Neuronal stem cell (in vitro differentiated cells): ENCODE results near the gene ACSF2.

ENCODE experiments used
- DNase-seq: peaks from one replicate; pipeline ENCODE4 v3.0.0-alpha.2; 2013; ENCODE audit warnings: low spot score
- H2AFZ ChIP-seq: one replicate; pipeline ENCODE4 v1.6.1; 2013; ENCODE audit warnings: mild to moderate bottlenecking, low read length, inconsistent platforms
- H2AK5ac ChIP-seq: 2 replicates; pipeline ENCODE4 v1.6.1; 2013; ENCODE audit warnings: low read depth, mild to moderate bottlenecking, inconsistent platforms, low read length, moderate library complexity, mixed read lengths
- H2BK120ac ChIP-seq: 2 replicates; pipeline ENCODE4 v1.6.1; 2013; ENCODE audit warnings: low read depth, mild to moderate bottlenecking, inconsistent platforms, low read length, moderate library complexity, mixed read lengths
- H2BK12ac ChIP-seq: one replicate; pipeline ENCODE4 v1.6.1; 2013; ENCODE audit warnings: low read length, inconsistent platforms
- H2BK15ac ChIP-seq: 2 replicates; pipeline ENCODE4 v1.6.1; 2013; ENCODE audit warnings: mild to moderate bottlenecking, low read length, inconsistent platforms, mixed read lengths
- H2BK5ac ChIP-seq: one replicate; pipeline ENCODE4 v1.6.1; 2013; ENCODE audit warnings: inconsistent platforms, mild to moderate bottlenecking, low read length, moderate library complexity
- H3K14ac ChIP-seq: one replicate; pipeline ENCODE4 v1.6.1; 2013; ENCODE audit warnings: low read length, inconsistent platforms
- H3K18ac ChIP-seq: 2 replicates; pipeline ENCODE4 v1.6.1; 2013; ENCODE audit warnings: low read length, inconsistent platforms
- H3K23ac ChIP-seq: 2 replicates; pipeline ENCODE4 v1.6.1; 2013; ENCODE audit warnings: low read depth, mild to moderate bottlenecking, mixed read lengths, low read length, inconsistent platforms; ENCODE audit not compliant: poor library complexity
- H3K27ac ChIP-seq: replicated peaks from 3 replicates; pipeline ENCODE4 v1.5.1; 2013; ENCODE audit warnings: low read length, inconsistent platforms
- H3K27me3 ChIP-seq, 3 experiments: 2 replicates each; pipeline ENCODE4 v1.6.1; 2013; ENCODE audit warnings: low read length in 3 of 3, mild to moderate bottlenecking in 2 of 3, inconsistent platforms in 1 of 3, low read depth in 1 of 3, mixed read lengths in 1 of 3, moderate library complexity in 1 of 3; ENCODE audit not compliant: control insufficient read depth in 3 of 3, insufficient read depth in 3 of 3
- H3K36me3 ChIP-seq, 2 donors: replicated peaks in 1 of 2; 2 replicates each; pipeline ENCODE4 v1.6.1; 2013; ENCODE audit warnings: low read length in 2 of 2; ENCODE audit not compliant: control insufficient read depth in 2 of 2, insufficient read depth in 2 of 2
- H3K4ac ChIP-seq: 2 replicates; pipeline ENCODE4 v1.6.1; 2013; ENCODE audit warnings: inconsistent platforms, mild to moderate bottlenecking, low read length, moderate library complexity
- H3K4me1 ChIP-seq, 2 donors: 1 replicate in 1 of 2; 2 replicates in 1 of 2; pipeline ENCODE4 v1.6.1; 2013; ENCODE audit warnings: low read length in 2 of 2, low read depth in 1 of 2; ENCODE audit not compliant: control insufficient read depth in 2 of 2, insufficient read depth in 1 of 2
- H3K4me2 ChIP-seq: one replicate; pipeline ENCODE4 v1.6.1; 2013; ENCODE audit warnings: mild to moderate bottlenecking, low read length, inconsistent platforms; ENCODE audit not compliant: insufficient read depth, poor library complexity, severe bottlenecking
- H3K4me3 ChIP-seq, 2 donors: 2 replicates each; pipeline ENCODE4 v1.5.1; 2013; ENCODE audit warnings: low read length in 2 of 2, mild to moderate bottlenecking in 2 of 2, inconsistent platforms in 1 of 2, moderate library complexity in 1 of 2
- H3K79me1 ChIP-seq: one replicate; pipeline ENCODE4 v1.6.1; 2013; ENCODE audit warnings: low read depth, mild to moderate bottlenecking, inconsistent platforms, low read length, moderate library complexity
- H3K9ac ChIP-seq: one replicate; pipeline ENCODE4 v1.6.1; 2013; ENCODE audit warnings: mild to moderate bottlenecking, low read depth, low read length, inconsistent platforms; ENCODE audit not compliant: poor library complexity
- H3K9me3 ChIP-seq, 2 donors: replicated peaks in 1 of 2; 2 replicates each; pipeline versions ENCODE3 to v1.6.1; 2013; ENCODE audit warnings: low read length in 2 of 2, mild to moderate bottlenecking in 2 of 2, inconsistent platforms in 1 of 2, low read depth in 1 of 2, mixed read lengths in 1 of 2, moderate library complexity in 1 of 2; ENCODE audit not compliant: control insufficient read depth in 2 of 2, insufficient read depth in 1 of 2
- H4K8ac ChIP-seq: one replicate; pipeline ENCODE4 v1.6.1; 2013; ENCODE audit warnings: low read depth, mild to moderate bottlenecking, inconsistent platforms, low read length, moderate library complexity
- H4K91ac ChIP-seq: one replicate; pipeline ENCODE4 v1.6.1; 2013; ENCODE audit warnings: low read length, low read depth, mild to moderate bottlenecking, inconsistent platforms; ENCODE audit not compliant: poor library complexity
- WGBS, 2 donors: extraction: QIAGEN DNeasy Blood & Tissue Kit; methylation state at CpG; one replicate each; pipeline ENCODE4 v1.1.7; 2013; ENCODE audit warnings: missing lambda C conversion rate in 2 of 2, mixed read lengths in 1 of 2; ENCODE audit not compliant: insufficient read length in 2 of 2, insufficient replicate concordance in 1 of 2; ENCODE audit errors: extremely low coverage in 2 of 2; 5-methylcytosine and 5-hydroxymethylcytosine counted together

The ACSF2 gene

GRCh38 chr17:50381260-50381815 lies 44.7 kb upstream of the ACSF2 start:
- no peak overlapping the region for H2BK5ac ChIP-seq
- H3K36me3 ChIP-seq: peaks cover 51 to 95% of the 10 kb centered on the region in 2 donors
- no peak overlapping the region for H2AK5ac ChIP-seq

GRCh38 chr17:50381920-50382319 lies 44.1 kb upstream of the ACSF2 start:
- H3K27ac ChIP-seq: no peak overlapping the region
- no peak overlapping the region for H3K23ac ChIP-seq
- no peak overlapping the region for H3K14ac ChIP-seq
- H3K79me1 ChIP-seq: no peaks in the 10 kb centered on the region
- no peak overlapping the region for H4K91ac ChIP-seq
- H3K18ac ChIP-seq: no peak overlapping the region
- H2BK12ac ChIP-seq: no peak overlapping the region
- no peak for DNase-seq
- H4K8ac ChIP-seq: no peak overlapping the region
- whole genome bisulfite sequencing, 2 donors: no CpG with 5 or more reads among the region's 3 CpGs
- H2BK120ac ChIP-seq: no peak overlapping the region
- H3K9ac ChIP-seq: no peak overlapping the region
- H3K4ac ChIP-seq: no peak overlapping the region
- H3K9me3 ChIP-seq: no peaks in the 10 kb centered on the region
- H2AK5ac ChIP-seq: no peak overlapping the region
- H3K4me3 ChIP-seq: no peak overlapping the region
- H2BK15ac ChIP-seq: no peak overlapping the region
- peaks cover 53 to 96% of the 10 kb centered on the region in 2 donors for H3K36me3 ChIP-seq
- H3K4me2 ChIP-seq: no peak overlapping the region
- no peak overlapping the region for H2AFZ ChIP-seq
- H2BK5ac ChIP-seq: no peak overlapping the region
- no peaks in the 10 kb centered on the region for H3K27me3 ChIP-seq
- no peaks in the 10 kb centered on the region for H3K4me1 ChIP-seq

More at GRCh38 chr17:50381260-50381815, 44.7 kb upstream of the ACSF2 start:
- no peak overlapping the region for H3K4me3 ChIP-seq
- DNase-seq: no peak
- H3K23ac ChIP-seq: no peak overlapping the region
- no peak overlapping the region for H3K9ac ChIP-seq
- no peak overlapping the region for H2BK12ac ChIP-seq
- no peaks in the 10 kb centered on the region for H3K27me3 ChIP-seq
- H4K91ac ChIP-seq: no peak overlapping the region
- no peak overlapping the region for H4K8ac ChIP-seq
- no peak overlapping the region for H2AFZ ChIP-seq
- H3K4ac ChIP-seq: no peak overlapping the region
- H3K9me3 ChIP-seq: no peaks in the 10 kb centered on the region
- no peak overlapping the region for H3K14ac ChIP-seq
- no peaks in the 10 kb centered on the region for H3K4me1 ChIP-seq
- WGBS, 2 donors: no CpG with 5 or more reads among the region's 7 CpGs
- H3K18ac ChIP-seq: no peak overlapping the region
- H3K79me1 ChIP-seq: no peaks in the 10 kb centered on the region
- H2BK15ac ChIP-seq: no peak overlapping the region
- no peak overlapping the region for H3K4me2 ChIP-seq
- no peak overlapping the region for H3K27ac ChIP-seq
- H2BK120ac ChIP-seq: no peak overlapping the region

GRCh38 chr17:50382931-50383330 lies 43.1 kb upstream of the ACSF2 start:
- Histone ChIP-seq H3K18ac (no peak overlapping the region), H3K9ac (no peak overlapping the region), H3K23ac (no peak overlapping the region), H3K36me3 (peaks cover 60 to 98% of the 10 kb centered on the region in 2 donors), H2BK15ac (no peak overlapping the region), H3K4me3 (no peak overlapping the region), H3K4me1 (no peaks in the 10 kb centered on the region), H3K14ac (no peak overlapping the region), H2BK12ac (no peak overlapping the region), H2BK5ac (no peak overlapping the region), H3K4ac (no peak overlapping the region), H3K9me3 (no peaks in the 10 kb centered on the region), H3K79me1 (no peaks in the 10 kb centered on the region), H4K8ac (no peak overlapping the region), H2AFZ (no peak overlapping the region), H2BK120ac (no peak overlapping the region), H3K4me2 (no peak overlapping the region), H3K27me3 (no peaks in the 10 kb centered on the region), H4K91ac (no peak overlapping the region), H3K27ac (no peak overlapping the region), H2AK5ac (no peak overlapping the region)
- DNase-seq: no peak
- no CpG with 5 or more reads among the region's 12 CpGs for WGBS, 2 donors

DNA sequence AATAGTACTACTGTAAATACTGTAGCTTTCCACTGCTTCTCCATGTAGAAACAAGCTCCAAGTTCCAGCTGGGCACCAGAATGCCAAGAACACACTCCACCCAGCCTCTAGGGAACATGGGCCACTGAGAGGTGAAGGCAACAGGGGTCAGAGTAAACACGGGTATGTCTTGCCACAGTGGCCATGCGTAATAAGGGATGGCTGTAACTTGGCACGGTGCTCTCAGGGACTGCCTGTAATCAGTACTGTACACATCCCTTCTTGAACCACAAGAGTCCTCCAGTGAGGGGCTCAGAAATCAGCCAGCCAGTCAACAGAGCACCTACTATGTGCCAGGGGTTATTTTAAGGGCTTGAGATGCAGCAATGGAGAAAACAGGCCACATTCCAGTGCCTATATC lies 39.5 kb upstream of the ACSF2 start:
- H3K18ac ChIP-seq: no peak overlapping the region
- no peak overlapping the region for H3K4ac ChIP-seq
- H3K9me3 ChIP-seq: no peaks in the 10 kb centered on the region
- no peak overlapping the region for H4K8ac ChIP-seq
- H3K4me3 ChIP-seq: no peak overlapping the region
- DNase-seq: no peak
- H3K4me1 ChIP-seq: no peaks in the 10 kb centered on the region
- H2BK12ac ChIP-seq: no peak overlapping the region
- H3K9ac ChIP-seq: no peak overlapping the region
- no peak overlapping the region for H2BK5ac ChIP-seq
- H3K14ac ChIP-seq: no peak overlapping the region
- no peak overlapping the region for H2BK120ac ChIP-seq
- no peaks in the 10 kb centered on the region for H3K27me3 ChIP-seq
- no peak overlapping the region for H3K4me2 ChIP-seq
- no CpG with 5 or more reads among the region's 3 CpGs for WGBS, 2 donors
- H3K36me3 ChIP-seq: peaks cover 53 to 99% of the 10 kb centered on the region in 2 donors
- no peak overlapping the region for H3K27ac ChIP-seq
- no peak overlapping the region for H2AK5ac ChIP-seq
- H4K91ac ChIP-seq: no peak overlapping the region
- peaks cover 3% of the 10 kb centered on the region for H3K79me1 ChIP-seq
- H3K23ac ChIP-seq: no peak overlapping the region
- H2AFZ ChIP-seq: no peak overlapping the region
- no peak overlapping the region for H2BK15ac ChIP-seq
